GM12801 (cell line): Measurements from ENCODE around the gene TNK2.

Source experiments
- TF ChIP-seq, protein P1 (sequence below): IDR thresholded peaks from one replicate; pipeline ENCODE4 v1.5.1; 2011; ENCODE audit warnings: control low read depth; ENCODE audit not compliant: insufficient read length; ENCODE audit errors: extremely low read depth

TNK2 gene

DNA sequence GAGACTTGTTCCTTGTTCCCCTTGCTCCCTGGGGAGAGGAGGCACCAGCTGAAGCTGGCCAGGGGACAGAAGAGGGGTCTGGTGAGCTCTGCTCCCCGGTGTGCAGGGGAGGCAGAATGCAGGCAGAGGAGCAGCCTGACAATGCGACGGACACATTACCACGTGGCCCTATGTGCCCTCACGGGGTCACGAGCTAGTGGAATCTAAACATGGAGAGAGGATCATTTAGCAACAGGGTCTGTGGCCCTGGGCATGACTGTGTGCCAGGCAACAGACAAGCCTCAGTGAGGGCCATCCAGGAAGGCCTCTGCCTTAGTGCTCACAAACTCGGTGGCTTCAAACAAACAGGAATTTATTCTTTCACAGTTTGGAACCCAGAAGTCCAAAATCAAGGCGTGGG, 88.2 kb downstream of the TNK2 start:
- TF ChIP-seq, protein P1, sequence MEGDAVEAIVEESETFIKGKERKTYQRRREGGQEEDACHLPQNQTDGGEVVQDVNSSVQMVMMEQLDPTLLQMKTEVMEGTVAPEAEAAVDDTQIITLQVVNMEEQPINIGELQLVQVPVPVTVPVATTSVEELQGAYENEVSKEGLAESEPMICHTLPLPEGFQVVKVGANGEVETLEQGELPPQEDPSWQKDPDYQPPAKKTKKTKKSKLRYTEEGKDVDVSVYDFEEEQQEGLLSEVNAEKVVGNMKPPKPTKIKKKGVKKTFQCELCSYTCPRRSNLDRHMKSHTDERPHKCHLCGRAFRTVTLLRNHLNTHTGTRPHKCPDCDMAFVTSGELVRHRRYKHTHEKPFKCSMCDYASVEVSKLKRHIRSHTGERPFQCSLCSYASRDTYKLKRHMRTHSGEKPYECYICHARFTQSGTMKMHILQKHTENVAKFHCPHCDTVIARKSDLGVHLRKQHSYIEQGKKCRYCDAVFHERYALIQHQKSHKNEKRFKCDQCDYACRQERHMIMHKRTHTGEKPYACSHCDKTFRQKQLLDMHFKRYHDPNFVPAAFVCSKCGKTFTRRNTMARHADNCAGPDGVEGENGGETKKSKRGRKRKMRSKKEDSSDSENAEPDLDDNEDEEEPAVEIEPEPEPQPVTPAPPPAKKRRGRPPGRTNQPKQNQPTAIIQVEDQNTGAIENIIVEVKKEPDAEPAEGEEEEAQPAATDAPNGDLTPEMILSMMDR = no peak

DNA sequence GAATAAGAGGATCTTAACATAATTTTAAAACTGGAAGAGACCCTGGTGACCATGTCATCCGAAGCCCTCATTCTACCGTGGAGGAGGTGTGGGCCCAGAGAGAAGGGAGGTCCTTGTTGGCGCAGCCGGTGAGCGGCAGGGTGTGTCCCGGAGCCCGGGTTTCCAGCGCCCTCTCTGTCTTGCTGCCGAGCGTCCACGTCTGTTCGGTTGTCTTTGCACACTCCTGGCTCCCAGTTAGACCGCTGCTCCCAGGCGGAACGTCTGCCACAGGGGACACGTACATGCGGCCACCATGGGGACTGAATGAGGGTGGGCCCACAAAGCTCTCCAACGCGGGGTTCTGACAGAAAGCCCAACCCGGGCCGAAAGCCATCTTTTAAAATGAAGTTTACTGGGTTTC, 90.0 kb downstream of the TNK2 start:
- TF ChIP-seq, protein P1 = no peak

DNA sequence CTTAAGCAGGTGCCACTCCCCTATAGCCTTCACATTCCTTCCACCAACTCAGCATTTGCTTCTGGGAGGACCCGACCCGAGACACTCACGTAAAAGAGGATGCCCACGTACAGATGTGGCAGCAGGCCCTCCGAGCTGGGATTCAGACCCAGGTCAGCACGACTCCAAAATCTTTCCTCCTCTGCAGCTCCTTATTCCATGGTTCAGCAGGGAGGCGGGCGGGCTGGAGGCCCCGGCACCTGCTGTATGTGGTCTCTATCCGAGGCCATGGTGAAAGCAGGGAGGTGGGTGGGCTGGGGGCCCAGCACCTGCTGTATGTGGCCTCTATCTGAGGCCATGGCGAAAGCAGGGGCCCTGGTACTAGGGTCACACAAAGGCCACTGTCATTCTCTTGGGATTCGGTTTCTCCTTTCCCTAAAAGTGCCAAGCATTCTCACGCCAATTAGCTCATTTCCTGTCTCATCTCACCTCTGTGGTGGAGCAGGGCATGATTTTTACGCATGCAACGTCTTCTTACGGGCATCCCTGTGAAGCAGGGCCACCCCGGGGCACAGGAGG, 90.7 kb downstream of the TNK2 start:
- TF ChIP-seq, protein P1 = no peak

DNA sequence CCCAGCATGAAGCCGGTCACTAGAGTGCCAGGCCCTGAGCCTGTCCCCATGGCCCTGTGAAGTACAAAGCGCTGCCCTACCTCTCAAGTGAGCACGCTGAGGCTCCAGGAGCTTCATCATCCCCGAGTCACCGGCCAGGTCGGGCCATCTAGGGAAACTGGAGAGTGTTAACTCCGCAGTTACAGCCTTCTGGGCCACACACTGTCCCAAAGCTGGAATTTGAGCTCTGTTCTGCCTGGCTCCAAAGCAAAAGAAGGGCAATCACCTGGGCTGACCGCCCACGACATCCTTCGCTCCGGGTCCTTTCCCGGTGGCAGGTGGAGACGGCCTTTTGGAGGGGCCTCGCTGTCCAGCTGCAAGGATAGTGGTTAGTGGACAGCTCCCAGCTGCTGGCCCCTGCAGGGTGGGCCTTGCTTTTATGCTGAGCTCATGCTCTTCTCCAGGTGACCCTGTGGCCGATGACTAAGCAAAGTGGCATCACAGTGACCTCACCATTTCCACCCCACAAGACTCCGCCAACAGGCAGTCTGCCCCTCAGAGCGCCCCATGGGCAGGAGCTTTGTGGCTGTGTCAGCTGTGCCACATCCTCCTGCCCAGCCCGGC, 93.1 kb downstream of the TNK2 start:
- TF ChIP-seq, protein P1 = no peak

DNA sequence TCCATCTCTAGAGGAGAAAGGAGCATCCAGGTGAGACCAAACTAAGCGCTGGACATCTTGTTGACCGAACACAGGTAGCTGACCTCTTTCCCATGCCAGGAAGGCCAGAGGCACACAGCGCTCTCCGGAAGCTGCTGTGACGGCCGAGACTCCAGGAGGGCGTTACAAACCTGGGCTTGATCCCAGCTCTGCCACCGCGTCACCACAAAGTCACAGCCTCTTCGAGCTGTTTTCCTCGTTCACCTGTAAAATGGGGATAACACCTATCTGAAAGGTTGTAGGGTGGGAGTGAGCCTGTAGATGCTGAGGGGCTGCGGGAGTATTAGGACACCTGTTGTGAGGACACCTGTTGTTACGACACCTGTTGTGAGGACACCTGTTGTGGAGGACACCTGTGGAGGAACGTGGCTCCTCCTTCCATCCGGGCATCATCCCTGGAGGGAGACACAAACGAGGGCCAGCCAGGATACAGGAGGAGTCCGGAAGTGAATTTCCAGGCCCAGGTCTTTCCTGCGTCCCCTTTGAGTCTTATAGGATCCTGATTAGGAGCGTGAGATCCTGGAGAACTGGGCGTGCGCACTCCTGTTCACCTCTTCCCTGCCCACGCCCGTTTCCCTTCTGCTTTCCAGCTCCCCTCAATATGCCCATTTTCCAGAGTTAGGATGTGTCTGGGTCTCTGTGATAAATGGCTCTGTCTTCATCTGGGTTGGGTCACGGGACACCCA, 94.3 kb downstream of the TNK2 start:
- TF ChIP-seq, protein P1 = no peak
